Panc1 (cell line): ENCODE measurements around the gene CDCA4. TPM values are rescaled to one million over a fixed set of nuclear protein-coding genes. Genes with fewer than 3 reads are reported as not detected.

Source experiments
- ATAC-seq: fragments of 200-7000 bp; cut with Tn5 transposase; 2 replicates; pipeline ENCODE4 v1.9.1; 2020; ENCODE audit warnings: mild to moderate bottlenecking, moderate library complexity
- BruUV-seq: library from RNA; stranded (reverse); fragments of 400-500 nt; replicated peaks from 2 replicates; lab custom pipeline; 2021; lab: Mats Ljungman, UMichigan
- CTCF ChIA-PET: fragments of 300-600 bp; sonication (Branson Sonifier 250); formaldehyde crosslinking; loops from one replicate; lab custom pipeline; 2022; ENCODE audit warnings: antibody characterized with exemption; lab: Charles Lee
- POLR2A ChIA-PET: fragments of 300-600 bp; sonication (Branson Sonifier 250); formaldehyde crosslinking; loops from one replicate; lab custom pipeline; 2022; ENCODE audit warnings: antibody characterized with exemption; lab: Charles Lee
- DNase-seq: peaks from one replicate; pipeline ENCODE4 v3.0.0-alpha.2; 2010; ENCODE audit warnings: low read depth, low spot score
- H3K27ac ChIP-seq: 2 replicates; pipeline ENCODE4 v1.5.1; 2011; ENCODE audit warnings: mild to moderate bottlenecking, low read length, inconsistent platforms
- H3K27me3 ChIP-seq: fragments of 200-500 bp; sonication (Bioruptor generic); 2 replicates; pipeline ENCODE4 v1.6.0; 2014; ENCODE audit warnings: low read length, inconsistent platforms; ENCODE audit not compliant: control insufficient read depth, insufficient read depth
- H3K36me3 ChIP-seq: fragments of 200-500 bp; sonication (Bioruptor generic); 2 replicates; pipeline ENCODE4 v1.5.1; 2014; ENCODE audit warnings: inconsistent platforms, mild to moderate bottlenecking, low read length, moderate library complexity; ENCODE audit not compliant: control insufficient read depth, insufficient read depth
- H3K4me1 ChIP-seq: 2 replicates; pipeline ENCODE4 v1.5.1; 2011; ENCODE audit warnings: inconsistent platforms, mild to moderate bottlenecking, low read length, moderate library complexity; ENCODE audit not compliant: control insufficient read depth, insufficient read depth
- H3K4me3 ChIP-seq, 2 experiments: 2 replicates each; pipeline ENCODE4 v1.5.1; 2011 to 2012; ENCODE audit warnings: low read depth in 2 of 2, low read length in 2 of 2, mild to moderate bottlenecking in 2 of 2, inconsistent platforms in 1 of 2, moderate library complexity in 1 of 2
- H3K9me3 ChIP-seq: fragments of 200-500 bp; sonication (Bioruptor generic); 2 replicates; pipeline ENCODE4 v1.5.1; 2014; ENCODE audit warnings: low read depth, mild to moderate bottlenecking, inconsistent platforms, low read length, moderate library complexity; ENCODE audit not compliant: control insufficient read depth, insufficient read depth
- CTCF ChIP-seq: fragments of 450-650 bp; IDR thresholded peaks from 2 replicates; pipeline ENCODE4 v1.5.1; 2017; ENCODE audit warnings: mild to moderate bottlenecking
- POLR2AphosphoS5 ChIP-seq: IDR thresholded peaks from 2 replicates; pipeline ENCODE4 v1.6.1; 2012; ENCODE audit warnings: mild to moderate bottlenecking, low read depth, low read length, moderate library complexity
- REST ChIP-seq, 2 experiments: IDR thresholded peaks; 2 replicates each; pipeline ENCODE4 v1.6.1; 2011 to 2012; ENCODE audit warnings: low read depth in 2 of 2, control low read depth in 1 of 2, low read length in 1 of 2, mild to moderate bottlenecking in 1 of 2, moderate library complexity in 1 of 2; ENCODE audit not compliant: insufficient read depth in 1 of 2
- SIN3A ChIP-seq: IDR thresholded peaks from 2 replicates; pipeline ENCODE4 v1.6.1; 2012; ENCODE audit warnings: low read depth, mild to moderate bottlenecking, low read length, moderate library complexity, borderline replicate concordance; ENCODE audit not compliant: insufficient read depth
- TCF7L2 ChIP-seq: IDR thresholded peaks from 2 replicates; pipeline ENCODE4 v1.6.1; 2011; ENCODE audit warnings: mild to moderate bottlenecking, low read depth, low read length, inconsistent platforms
- in situ Hi-C: cut with HindIII; loops from 2 replicates; pipeline ENCODE4 v1.10.0; 2016; ENCODE audit warnings: low sequenced_read_pairs, low pct_unique_long_range_greater_than_20kb
- intact Hi-C: fragments of 100-400 bp; cut with micrococcal nuclease; formaldehyde crosslinking; loops from one replicate; pipeline ENCODE4 v1.10.0; 2022; ENCODE audit not compliant: unreplicated experiment
- total RNA-seq: library from RNA; stranded (reverse); gene quantifications from one replicate; pipeline ENCODE4 v1.2.1, GENCODE V29; 2021; ENCODE audit not compliant: unreplicated experiment

Gene CDCA4
- total RNA-seq, 1 experiment from 2014 or later: 39.9 TPM

DNA sequence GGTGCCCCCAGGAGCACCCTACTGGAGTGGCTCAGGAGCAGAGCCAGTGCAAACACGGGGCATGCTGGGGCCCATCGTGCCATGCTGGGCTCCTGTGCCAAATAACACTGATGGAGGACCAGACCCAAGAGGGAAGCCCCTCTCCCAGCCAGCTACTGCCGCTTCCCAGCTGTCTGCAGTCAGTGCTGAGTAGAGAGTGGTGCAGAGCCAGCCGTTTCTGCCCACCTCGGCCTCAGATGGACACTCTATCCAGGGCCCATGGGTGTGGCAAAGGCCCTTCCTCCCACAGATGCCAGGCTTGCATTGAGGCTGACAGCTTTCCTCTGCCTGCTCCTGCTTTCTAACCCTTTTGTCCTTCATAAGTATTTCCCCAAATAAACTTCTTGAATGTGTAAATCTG lies 22.1 kb downstream of the CDCA4 start:
- ATAC-seq (no peak), DNase-seq (no peak)
- no TSS peak for BruUV-seq
- H3K9me3 ChIP-seq: no peaks in the 10 kb centered on the region; the same call in 1 of the 2 replicates
- no peak overlapping the region for H3K4me3 ChIP-seq
- no peak overlapping the region for H3K27ac ChIP-seq
- no peaks in the 10 kb centered on the region for H3K36me3 ChIP-seq
- in situ Hi-C loops (no loop called here), intact Hi-C loops (no loop called here)
- no peaks in the 10 kb centered on the region for H3K27me3 ChIP-seq
- TF ChIP-seq CTCF: no peak
- no peak for TF ChIP-seq TCF7L2
- TF ChIP-seq POLR2AphosphoS5: no peak
- TF ChIP-seq REST (IDR thresholded peaks at IDR 0.05; ENCODE audit: insufficient read depth in 1 of 2, low read depth in 2 of 2, low read length in 1 of 2): no peak
- TF ChIP-seq SIN3A: no peak
- no peaks in the 10 kb centered on the region for H3K4me1 ChIP-seq
- POLR2A ChIA-PET: no interaction called here
- CTCF ChIA-PET: no interaction called here

- intact Hi-C loops (no loop called here), in situ Hi-C loops (no loop called here)
- TF ChIP-seq SIN3A (no peak), REST (IDR thresholded peaks at IDR 0.05; ENCODE audit: insufficient read depth in 1 of 2, low read depth in 2 of 2, low read length in 1 of 2) (no peak), POLR2AphosphoS5 (no peak), TCF7L2 (no peak), CTCF (no peak)
- Histone ChIP-seq H3K9me3 (no peaks in the 10 kb centered on the region; the same call in 1 of the 2 replicates), H3K4me3 (no peak overlapping the region), H3K4me1 (no peaks in the 10 kb centered on the region), H3K27ac (no peak overlapping the region), H3K27me3 (no peaks in the 10 kb centered on the region), H3K36me3 (no peaks in the 10 kb centered on the region)
- POLR2A ChIA-PET: no interaction called here
- DNase-seq (no peak), ATAC-seq (no peak)
- BruUV-seq: no TSS peak
- CTCF ChIA-PET: no interaction called here
Observed at GRCh38 chr14:104996483-104996882, 24.4 kb downstream of the CDCA4 start.
